OCI-LY7 (cell line): ENCODE data around the gene CD300E.

ENCODE experiments used
- CTCF ChIP-seq: fragments of 200-600 bp; sonication (generic); conservative IDR thresholded peaks from 2 replicates; pipeline ENCODE4 v1.5.1; 2014; ENCODE audit warnings: mild to moderate bottlenecking, antibody characterized with exemption, low read length, moderate library complexity, mixed read lengths
- EZH2phosphoT487 ChIP-seq: fragments of 200-600 bp; sonication (generic); IDR thresholded peaks from 2 replicates; pipeline ENCODE4 v1.6.1; 2018; ENCODE audit warnings: low read depth, borderline replicate concordance, mild to moderate bottlenecking, mixed run types, antibody characterized with exemption, low read length, moderate library complexity, mixed read lengths

DNA sequence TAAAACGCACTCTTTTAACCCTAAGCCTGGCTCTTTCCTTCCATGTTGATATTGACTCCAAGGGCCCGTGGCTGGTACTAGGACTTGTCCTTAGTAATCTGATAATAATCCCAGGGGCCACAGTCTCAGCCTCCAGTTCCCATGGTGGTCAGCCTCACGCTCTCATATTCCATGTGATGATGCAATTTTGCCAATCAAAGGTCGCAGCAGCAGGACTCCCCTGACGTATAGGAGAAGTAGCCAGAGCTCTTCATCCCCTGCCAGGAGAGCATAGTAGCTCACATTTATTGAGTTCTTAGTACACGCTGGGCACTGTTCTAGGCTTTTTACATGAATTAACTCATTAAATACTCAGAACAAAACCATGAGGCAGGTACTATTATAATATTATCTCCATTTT, 46.8 kb upstream of the CD300E start:
- TF ChIP-seq CTCF (no peak), EZH2phosphoT487 (no peak)
